Parathyroid adenoma (tissue), 2 donors: ENCODE data around the gene MND1.

Experiments used
- H2AFZ ChIP-seq: fragments of 300-600 bp; sonication (generic); one replicate; pipeline ENCODE4 v1.7.0; 2017; ENCODE audit warnings: antibody characterized with exemption, mild to moderate bottlenecking
- H3K27ac ChIP-seq: fragments of 300-600 bp; sonication (generic); one replicate; pipeline ENCODE4 v1.7.0; 2017
- H3K27me3 ChIP-seq: fragments of 300-600 bp; sonication (generic); one replicate; pipeline ENCODE4 v1.7.0; 2017; ENCODE audit warnings: low read length; ENCODE audit not compliant: control insufficient read depth, insufficient read depth
- H3K36me3 ChIP-seq: fragments of 300-600 bp; sonication (generic); one replicate; pipeline ENCODE4 v1.7.0; 2017; ENCODE audit warnings: low read length; ENCODE audit not compliant: control insufficient read depth, insufficient read depth
- H3K4me1 ChIP-seq: fragments of 300-600 bp; sonication (generic); one replicate; pipeline ENCODE4 v1.7.0; 2017; ENCODE audit warnings: control low read depth
- H3K4me2 ChIP-seq: fragments of 300-600 bp; sonication (generic); one replicate; pipeline ENCODE4 v1.7.0; 2017; ENCODE audit warnings: low read length
- H3K4me3 ChIP-seq: fragments of 300-600 bp; sonication (generic); one replicate; pipeline ENCODE4 v1.7.0; 2017; ENCODE audit warnings: low read depth, low read length
- H3K79me2 ChIP-seq: fragments of 300-600 bp; sonication (generic); one replicate; pipeline ENCODE4 v1.7.0; 2017; ENCODE audit warnings: control low read depth
- H3K9ac ChIP-seq: fragments of 300-600 bp; sonication (generic); one replicate; pipeline ENCODE4 v1.7.0; 2017; ENCODE audit warnings: mild to moderate bottlenecking
- H3K9me3 ChIP-seq: fragments of 300-600 bp; sonication (generic); one replicate; pipeline ENCODE4 v1.7.0; 2017; ENCODE audit warnings: low read length; ENCODE audit not compliant: control insufficient read depth
- CTCF ChIP-seq: fragments of 300-600 bp; sonication (generic); IDR thresholded peaks from one replicate; pipeline ENCODE4 v1.7.0; 2017; ENCODE audit warnings: antibody characterized with exemption, mild to moderate bottlenecking
- donor health status: primary hyperparathyroidism.

MND1 gene

GRCh38 chr4:153464068-153464467 lies 119.6 kb downstream of the MND1 start:
- Histone ChIP-seq H3K9me3 (no peaks in the 10 kb centered on the region), H3K79me2 (no peaks in the 10 kb centered on the region), H3K27ac (no peak overlapping the region), H3K4me1 (peaks cover 2% of the 10 kb centered on the region), H3K27me3 (no peaks in the 10 kb centered on the region), H2AFZ (no peak overlapping the region), H3K36me3 (no peaks in the 10 kb centered on the region), H3K4me2 (no peak overlapping the region), H3K9ac (no peak overlapping the region), H3K4me3 (no peak overlapping the region)
- no peak for TF ChIP-seq CTCF
